EL (cell line): ENCODE results near the gene MAP3K14.

ENCODE experiments used
- DNase-seq: peaks from one replicate; pipeline ENCODE4 v3.0.0-alpha.2; 2016

MAP3K14 gene

DNA sequence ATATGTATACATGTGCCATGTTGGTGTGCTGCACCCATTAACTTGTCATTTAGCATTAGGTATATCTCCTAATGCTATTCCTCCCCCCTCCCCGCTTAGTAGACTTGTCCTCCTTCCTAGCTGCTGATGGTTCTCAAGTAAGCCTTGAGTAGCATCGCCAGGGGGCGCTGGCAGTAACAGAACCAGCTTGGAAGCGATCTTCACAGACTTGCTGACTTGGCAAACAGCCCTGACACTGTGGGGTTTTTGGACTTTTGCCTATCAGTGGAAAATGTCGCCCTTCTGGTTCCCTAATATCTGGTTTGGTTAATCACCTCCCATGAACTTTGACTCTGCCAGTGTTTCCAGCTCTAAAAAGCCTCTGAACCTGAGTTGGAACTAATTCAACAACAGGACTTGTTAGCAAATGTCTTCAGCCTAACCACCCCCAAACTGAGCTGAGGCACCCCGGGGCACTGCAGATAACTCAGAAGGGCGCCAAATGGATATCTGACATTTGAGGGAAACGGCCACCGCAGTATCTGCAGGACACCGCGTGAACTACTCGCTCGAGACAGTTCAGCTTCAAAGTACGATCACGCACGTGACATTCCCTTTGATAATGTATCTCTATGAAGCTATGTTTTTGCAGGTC is 39.5 kb downstream of the MAP3K14 start:
- DNase-seq, result peak; percentile 91

DNA sequence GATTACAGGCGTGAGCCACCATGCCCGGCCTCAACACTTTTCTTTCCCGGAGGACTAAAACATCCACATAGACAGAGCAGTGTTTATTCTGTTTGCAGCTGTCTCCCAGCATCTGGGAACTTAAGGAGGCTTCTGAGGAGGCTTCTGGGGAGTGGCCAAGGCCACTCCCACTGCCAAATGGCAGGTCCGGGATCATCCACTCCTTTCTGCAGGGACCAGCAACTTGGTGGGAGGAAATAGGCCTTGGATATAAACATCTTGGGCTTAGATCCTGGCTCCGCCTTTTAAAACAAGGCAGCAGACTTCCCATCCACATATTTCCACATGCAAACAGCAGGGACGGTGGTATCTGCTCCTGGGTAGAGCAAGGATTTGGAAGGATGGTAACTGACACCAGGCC is 40.8 kb downstream of the MAP3K14 start:
- no peak for DNase-seq

DNA sequence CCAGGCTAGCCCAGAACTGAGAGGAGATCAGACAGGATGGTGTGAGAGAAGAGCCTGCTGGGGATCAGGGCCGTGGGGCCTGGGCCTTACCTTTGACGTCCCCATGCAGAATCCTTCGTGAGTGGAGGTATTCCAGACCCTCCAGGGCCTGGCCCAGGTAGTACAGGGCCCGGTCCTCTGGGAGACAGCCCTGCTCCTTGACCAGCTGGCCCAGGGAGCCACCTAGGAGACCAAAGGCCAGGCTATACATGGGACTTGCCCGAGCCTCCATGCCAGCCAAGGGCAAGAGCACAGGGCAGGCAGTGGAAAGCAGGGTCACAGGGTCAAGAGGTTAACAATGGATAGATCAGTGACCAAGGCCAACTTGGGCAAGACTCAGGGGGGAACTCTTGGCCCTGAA is 42.8 kb downstream of the MAP3K14 start:
- DNase-seq, result no peak

DNA sequence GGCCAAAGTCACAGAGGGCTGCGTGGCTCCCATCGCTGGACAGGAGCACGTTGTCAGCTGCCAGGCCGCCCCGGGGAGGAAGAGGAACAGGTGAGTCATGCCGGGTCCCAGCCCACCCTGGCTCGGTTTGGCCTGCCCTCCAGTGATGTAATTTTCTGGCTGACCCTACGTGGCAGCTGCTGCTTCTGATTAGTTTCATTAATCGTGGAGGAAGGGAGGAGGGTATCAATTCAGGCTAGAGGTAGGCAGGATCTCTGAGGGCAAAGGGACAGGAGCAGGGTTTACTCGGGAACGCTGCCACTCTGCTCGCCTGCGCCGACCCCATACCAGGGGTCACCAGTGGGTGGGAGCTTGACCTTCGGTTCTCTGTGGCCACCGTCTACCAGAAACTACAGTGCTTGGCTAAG is 43.3 kb downstream of the MAP3K14 start:
- DNase-seq, result no peak

DNA sequence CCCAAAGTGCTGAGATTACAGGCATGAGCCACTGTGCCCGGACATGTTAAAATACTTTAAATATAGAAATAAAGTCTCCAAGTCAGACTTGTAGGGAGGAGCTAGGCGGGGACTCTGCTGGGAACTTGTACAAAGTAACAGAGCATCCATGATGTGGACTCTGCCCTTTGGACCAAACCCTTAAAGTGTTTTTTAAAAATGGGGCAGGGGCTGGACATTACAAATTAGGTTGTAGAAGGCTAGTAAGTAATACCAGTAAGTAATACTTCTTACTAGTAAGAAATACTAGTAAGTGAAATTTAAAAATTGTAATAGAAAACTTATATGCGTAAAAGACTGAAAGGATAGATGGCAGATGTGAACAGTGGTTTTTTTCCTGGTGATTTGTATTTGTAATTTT is 45.2 kb downstream of the MAP3K14 start:
- DNase-seq, result no peak

DNA sequence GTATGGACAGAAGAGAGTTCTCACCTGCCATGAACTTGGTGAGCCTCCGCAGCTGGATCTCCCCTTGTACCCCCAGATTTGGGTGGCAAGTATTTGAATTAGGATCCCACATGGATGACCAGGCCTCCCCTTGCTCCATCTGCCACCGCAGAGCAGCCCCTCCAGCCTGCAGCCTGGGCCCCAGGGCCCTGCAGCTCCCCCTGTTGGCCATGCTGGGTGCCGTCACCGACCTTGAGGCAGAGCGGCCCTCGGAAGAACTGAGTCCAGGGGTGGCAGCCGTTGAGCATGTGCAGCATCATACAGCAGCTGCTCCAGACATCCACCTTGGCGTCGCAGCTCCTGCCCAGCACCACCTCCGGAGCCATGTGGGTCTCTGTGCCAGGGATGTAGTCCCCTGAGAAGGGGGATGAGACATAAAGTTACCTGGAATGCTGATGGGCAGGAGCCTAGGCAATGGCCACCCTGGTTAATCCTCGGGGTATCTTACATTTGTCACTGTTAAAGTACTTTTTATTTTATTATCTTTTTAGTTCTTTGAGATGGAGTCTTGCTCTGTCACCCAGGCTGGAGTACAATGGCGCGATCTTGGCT is 45.9 kb downstream of the MAP3K14 start:
- DNase-seq, result no peak

DNA sequence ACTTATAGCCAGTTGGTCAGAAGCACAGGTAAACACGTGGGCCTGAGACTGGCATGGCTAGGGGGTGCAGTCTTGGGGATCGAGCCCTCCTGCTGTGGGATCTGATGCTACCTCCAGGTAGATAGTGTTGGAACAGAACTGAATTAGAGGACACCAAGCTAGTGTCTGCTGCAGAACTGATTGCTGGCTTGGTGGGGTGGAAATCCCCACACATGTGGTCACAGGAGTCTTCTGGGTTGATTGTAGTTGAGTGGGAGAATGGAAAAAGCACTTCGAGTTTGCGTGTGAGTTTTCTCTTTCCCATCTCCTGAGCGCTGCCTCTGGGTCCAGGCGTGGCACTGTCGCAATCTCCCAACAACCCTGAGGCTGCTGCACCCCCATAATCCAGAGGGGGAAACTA is 46.9 kb downstream of the MAP3K14 start:
- no peak for DNase-seq

DNA sequence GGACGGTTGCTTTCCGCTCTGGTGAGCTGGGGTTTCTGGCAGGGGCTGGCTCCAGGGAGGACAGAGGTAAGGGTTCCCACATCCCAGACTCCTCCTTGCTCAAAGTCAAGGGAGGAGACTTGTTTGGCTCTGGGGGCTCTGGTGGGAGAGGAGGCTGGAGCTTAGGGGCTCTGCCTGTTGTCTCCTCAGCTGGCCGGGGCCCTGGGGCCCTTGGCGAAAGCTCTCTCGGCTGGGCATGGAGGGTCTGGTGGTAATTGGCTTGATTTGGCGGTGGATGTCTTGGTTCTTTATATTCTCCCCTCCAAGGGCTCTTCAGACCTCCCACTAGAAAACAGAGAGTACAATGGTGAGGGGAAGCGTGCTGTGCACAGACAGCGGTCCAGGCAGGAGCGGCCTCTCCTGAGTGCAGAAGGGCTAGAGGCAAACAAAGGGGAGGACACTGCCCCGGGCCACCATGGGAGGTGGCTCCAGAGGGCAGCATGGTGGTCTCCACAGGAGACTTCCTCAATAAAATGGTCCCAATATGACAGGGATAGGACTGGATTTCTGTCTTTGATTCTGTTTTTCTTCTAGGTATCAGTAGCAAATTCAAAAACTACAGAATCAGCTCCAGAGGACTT is 49.3 kb downstream of the MAP3K14 start:
- no peak for DNase-seq

DNA sequence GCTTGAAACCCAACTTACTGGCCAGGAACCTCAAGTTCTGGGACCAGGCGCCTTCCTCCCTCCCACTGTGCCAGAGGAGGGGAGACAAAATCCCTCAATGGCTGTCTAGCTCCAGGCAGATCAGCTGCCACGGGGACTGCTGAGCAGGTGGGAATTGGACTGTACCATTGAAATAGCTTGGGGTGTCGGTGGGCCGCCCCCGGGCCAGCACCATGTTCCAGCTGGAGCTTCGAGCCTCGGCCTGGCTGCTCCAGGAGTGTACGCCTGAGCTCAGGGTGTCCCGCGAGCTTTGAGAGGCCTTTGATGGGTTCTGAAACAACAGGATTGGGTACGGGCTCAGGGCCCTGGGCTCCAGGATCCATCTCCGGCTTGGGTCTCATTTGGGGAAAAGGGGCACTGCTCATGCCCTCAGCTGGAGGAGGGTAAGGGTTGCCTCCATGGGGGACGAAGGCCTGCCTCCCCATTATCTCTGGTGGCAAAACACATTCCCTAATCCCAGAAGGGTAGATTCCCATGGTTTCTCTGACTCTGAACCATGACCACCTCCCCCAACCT is 50.4 kb downstream of the MAP3K14 start:
- no peak for DNase-seq

DNA sequence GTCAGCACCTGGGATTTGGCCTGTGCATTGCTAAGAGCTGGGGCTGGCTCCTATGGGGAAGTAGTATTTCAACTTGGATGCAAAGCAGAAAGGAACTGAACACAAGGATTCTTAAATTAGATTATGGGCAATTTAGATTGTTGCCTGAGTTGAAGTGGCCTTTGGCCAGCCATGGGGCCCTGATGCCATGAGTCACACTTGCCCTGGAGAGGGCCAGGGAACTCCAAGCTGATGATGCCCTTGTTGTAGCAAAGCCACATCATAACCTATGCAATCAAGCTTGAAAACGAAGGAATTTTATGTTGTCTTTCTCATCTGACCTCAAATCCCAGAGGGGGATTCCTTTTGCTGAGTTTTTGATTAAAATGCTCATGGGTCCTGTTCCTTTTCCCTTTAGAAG is 51.0 kb downstream of the MAP3K14 start:
- DNase-seq, result peak; percentile 92

DNA sequence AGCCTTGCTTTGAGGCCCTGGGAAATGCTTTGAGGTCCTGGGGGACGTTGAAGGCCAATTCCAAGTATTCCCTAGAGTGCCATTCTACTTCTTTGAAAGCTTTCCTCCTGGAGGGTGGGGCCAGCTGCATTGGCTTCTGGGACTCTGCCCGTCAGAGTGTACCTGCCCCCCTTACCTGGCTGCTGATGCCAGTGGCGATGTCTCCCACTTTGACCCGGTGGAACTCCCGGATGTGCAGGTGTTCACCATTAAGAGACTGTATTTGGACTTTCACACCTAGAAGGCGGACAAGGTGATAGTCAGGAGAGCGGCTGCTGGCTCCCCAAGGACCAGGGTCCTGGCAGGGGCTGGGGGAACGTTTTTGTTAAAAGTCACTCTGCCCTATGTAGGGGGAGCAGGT is 51.8 kb downstream of the MAP3K14 start:
- DNase-seq, result no peak

DNA sequence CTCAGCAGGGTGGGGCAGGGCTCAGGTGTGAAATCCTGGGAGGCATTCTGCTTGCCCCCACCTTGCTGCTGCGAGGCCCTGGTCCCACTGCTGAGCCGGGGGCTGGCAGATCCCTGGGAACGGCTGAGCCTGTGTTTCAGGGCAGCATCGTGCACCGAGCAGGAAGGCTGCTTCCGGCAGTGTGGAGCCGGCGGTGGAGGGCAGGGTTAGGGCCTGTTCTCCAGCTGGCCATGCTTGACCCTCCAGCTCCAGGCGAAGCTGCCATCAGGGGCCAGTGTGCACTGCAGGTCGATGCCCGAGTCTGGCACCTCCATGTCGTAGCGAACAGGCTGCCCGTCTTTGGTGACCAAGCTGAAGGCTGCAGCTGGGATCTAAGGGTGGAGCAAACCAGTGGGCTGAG is 52.4 kb downstream of the MAP3K14 start:
- DNase-seq, result no peak

DNA sequence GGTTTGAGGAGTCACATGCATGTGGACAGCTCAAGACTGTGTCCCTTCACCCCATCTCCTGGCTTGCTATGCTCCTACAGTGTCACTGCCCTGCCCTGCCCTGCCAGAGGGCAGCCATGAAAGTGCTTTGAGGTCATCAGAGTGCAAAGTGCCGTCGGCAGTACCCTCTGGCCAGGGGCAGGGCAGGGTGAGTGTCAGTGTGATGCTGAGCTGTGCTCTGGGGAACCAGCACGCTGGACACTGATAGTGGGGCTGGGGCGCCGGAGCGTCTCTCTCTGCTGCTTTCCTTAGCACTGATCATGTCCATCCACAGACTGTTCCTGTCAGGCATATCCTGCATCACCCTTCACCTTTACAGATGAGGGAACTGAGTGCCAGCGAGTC is 53.4 kb downstream of the MAP3K14 start:
- DNase-seq, result no peak

DNA sequence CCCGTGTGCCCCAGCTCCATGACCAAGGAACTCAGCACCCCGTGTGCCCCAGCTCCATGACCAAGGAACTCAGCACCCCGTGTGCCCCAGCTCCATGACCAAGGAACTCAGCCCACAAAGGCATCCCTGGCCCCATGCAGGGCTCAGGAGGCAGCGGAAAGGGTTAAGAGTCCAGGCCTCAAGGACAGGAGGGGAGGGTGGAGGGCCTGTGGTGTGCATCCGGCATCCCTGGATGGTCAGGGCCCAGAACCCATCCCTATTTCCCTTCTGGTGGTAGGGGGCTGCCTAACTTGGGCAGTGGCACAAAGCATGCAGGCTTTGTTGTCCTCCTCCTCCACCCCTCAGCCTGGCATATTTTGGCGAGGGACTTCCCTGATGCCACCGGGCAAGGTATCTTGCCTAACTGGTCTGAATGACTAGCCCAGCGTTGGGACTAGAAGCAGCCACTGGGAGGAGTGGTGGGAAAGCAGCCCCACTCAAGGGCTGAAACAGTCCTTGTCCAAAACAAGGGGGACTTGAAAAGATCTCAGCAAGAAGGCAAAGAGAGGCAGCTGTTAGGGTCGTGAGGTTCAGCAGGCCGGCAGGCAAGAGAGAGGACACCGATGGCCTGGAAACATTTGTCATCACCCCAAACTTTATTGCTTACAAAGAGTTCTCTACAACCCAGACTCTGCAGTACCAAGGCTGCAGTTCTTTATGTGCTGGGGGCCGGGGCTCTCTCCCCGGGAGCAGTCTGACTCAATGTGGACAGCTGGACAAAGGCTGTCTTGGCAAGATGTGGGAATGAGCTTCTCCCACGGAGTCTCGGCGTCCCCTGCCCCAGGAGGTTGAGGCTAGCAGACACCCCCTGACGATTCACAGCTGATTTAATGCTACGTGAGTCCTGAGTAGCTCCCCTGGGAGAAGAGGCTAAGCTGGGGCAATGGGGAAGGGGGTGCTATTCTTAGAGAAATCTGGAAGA is 54.0 kb downstream of the MAP3K14 start:
- no peak for DNase-seq

DNA sequence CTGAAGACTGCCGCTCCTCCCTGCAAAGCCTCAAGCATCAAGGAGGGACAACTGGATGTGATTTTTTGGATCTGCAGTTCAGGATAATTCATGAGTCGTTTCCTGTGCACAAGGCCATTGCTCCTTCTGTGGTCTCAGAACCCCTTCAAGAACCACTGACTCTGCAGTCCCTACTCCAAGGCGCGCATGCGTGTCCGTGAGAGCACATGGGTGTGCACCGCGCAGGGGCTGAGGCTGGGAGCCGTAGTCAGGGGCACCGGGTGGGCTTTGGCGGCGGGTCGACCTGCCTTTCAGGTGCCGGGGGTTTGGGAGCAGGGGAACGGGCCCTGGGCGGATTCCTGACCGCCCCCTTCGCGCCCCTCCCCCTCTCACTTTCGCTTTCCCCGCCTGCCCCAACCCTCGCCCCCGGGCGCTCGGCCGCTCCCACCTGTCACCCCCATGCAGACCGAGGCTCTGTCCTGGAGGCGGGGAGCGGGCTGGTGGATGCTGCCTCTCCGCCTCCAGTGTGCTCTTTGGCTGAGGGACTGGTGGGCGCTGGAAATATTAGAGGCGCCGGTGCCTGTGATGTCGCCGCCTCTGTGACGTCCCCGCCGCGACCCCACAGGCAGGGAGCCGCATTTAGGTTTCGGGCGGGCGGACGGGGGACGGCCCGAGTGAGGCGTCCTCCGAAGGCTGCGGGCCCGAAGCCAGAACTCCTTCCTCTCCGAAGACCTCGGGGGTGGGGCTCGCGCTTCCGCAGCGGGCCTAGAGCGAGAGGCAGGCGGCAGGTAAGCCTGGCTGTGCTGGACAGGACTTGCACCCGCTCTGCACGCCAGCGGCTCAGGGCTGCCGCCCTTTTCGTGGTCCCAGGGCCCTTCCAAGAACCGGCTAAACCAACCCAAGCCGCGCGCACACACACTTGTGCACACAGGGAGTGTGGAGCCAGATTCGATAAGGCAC is 55.0 kb downstream of the MAP3K14 start, which contains the start of gene SPATA32:
Gene SPATA32 (minus strand): TSS at position 518 of the 939 bp plus-strand sequence. CDS start 78 bp downstream, at position 440.
- DNase-seq, result no peak

DNA sequence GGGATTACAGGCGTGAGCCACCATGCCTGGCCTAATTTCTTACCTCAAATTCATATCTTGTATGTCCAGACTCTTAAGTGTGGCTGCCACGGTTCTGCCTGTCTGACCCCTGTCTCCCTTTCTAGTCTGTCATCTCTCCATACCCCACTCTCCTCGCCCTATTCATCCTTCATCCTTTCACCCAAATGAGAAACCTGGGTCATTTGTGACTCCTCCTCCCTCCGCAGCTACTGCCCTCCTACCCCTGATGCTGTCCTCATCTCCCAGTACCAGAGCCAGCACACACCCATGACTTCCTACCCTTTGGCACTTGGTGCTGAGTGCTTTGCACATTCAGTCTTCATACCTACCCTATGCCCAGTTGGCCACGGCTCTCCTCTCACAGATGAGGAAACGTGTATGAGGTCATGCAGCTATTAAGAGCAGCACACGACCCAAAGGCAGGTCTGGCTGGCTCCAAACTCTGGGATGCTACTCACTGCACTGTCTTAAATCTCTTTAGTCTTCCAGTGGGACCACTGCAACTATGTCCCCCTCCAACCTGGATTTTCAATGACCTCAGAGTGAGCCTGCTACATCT is 56.5 kb downstream of the MAP3K14 start:
- no peak for DNase-seq

DNA sequence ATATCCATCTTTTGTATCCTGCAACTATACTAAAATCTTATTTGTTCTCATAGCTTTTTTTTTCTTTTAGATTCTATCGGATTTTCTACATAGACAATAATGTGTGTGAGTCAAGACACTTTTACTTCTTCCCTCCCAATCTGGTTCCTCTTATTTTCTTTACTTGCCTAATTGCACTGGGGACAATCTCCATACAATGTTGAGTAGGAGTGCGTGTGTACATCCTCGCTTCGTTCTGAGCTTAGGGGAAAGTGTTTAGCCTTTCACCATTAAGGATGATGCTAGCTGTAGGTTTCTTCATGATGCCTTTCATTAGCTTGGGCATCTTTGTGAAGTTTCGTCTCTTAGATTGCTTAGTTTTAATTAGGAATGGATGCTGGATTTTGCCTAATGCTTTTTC is 57.8 kb downstream of the MAP3K14 start:
- DNase-seq, result no peak

DNA sequence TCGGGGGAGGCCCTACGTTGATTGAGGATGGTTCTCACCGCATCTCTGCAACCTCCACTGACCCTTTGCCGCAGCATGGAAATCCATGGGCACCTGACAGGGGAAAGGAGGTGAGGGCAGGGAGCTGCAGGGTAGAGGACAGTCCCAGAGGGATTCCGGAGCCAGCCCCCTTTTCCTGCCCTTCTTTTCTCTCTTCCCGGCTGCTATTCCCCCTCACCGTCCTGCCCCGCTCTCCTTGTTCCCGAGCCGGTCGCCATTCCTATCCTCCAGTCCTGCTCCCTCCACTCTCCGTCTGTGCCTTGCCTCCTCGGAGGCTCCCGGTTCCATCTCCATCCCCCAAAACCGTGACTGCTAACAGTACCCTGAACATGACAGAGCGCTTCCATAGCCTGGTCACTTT is 59.7 kb downstream of the MAP3K14 start:
- DNase-seq, result no peak

DNA sequence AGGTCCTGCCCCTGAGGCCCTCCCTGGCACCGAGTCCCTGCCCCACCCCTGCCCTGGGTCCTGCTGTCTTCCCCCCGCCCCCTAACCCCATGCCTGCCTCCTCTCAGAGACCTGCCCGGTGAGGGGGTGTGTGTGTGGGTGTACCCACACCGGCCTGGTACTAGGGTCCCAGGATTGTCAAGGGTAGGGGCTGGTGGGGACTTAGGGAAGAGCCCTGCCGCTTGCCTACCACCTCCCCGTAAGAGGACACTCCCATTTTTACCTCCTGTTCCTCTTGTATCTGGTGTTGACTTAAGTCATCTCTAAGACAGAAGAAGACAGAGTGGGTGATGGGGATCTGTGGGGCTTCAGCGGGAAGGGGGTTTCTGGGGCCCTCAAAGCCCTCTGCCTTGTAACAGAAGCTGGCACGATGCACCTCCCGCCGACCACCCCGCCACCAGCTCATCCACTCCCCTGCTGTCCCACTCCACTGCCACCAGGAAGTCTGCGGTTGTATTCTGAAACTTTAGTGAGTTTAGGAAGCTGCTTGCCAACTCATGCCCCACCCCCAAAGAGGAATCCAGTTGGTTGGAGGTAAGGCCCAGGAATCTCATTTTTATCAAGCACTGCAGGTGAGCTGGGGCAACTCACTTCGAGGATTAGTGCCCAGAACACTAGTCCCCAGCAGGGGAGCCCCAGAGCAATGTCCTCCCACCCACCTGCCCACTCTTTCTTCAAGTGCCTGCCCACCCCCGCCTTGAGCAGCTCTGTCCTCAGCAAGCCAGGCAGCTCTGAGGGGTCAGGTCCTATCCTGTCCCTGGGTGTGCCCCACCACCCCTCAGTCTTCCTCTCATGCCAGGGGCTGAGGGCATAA is 60.5 kb downstream of the MAP3K14 start:
- no peak for DNase-seq

DNA sequence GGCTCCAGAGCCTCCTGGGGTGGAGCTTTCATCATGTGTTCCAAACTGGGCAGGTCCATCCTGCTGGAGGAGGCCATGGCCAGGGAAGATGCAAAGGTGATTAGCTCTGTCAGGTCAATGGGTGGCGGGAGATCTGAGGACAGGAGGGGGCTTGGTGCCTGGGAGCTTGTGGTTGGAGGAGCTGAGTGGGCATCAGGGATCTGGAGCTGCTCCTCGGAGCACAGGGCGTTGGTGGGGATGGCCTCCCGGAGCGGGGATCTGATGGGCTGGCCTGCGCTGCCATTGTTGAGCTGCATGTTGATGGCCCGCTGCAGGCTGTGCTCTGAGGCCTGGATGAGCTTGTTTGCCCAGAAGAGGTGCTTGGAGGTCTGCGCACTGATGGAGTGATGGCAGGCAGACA is 61.5 kb downstream of the MAP3K14 start:
- DNase-seq, result no peak

DNA sequence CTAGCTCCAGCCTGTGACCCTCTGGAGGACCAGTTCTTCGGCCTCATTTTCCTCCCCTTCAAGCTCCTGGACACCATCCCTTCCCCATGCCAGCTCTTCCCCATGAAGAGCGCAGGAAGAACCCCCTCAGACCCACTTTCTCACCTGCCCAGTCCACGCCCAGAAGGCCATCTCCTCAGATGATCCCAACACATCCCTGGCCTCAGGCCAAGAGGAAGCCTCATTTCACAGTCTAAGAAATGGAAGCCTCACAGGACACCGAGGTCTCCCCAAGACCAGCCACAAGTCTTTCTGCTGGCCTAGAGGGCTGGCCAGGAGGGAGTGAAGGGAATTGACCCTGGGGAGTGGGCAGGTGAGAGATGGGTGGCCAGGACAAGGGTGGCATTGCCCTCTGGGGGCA is 62.9 kb downstream of the MAP3K14 start:
- no peak for DNase-seq
